Astrocyte (in vitro differentiated cells and primary cell): ENCODE data around the gene ZFR2. TPM values are rescaled to one million over a fixed set of nuclear protein-coding genes. Genes with fewer than 3 reads are reported as not detected.

ENCODE experiments used
- DNase-seq: peaks from one replicate; pipeline ENCODE4 v3.0.0-alpha.2; 2010; ENCODE audit warnings: low read depth
- FAIRE-seq: peaks from 2 replicates; lab custom pipeline; 2011; peaks lifted over from hg19 to GRCh38; lab: Jason Lieb, UNC
- H2AFZ ChIP-seq: 2 replicates; pipeline ENCODE4 v1.6.0; 2012; ENCODE audit warnings: low read depth, low read length, inconsistent platforms
- H3K27ac ChIP-seq: 2 replicates; pipeline ENCODE4 v1.5.1; 2011; ENCODE audit warnings: low read depth, low read length, inconsistent platforms
- H3K27me3 ChIP-seq: 2 replicates; pipeline ENCODE4 v1.6.0; 2011; ENCODE audit warnings: low read length, inconsistent platforms; ENCODE audit not compliant: insufficient read depth
- H3K36me3 ChIP-seq: 2 replicates; pipeline ENCODE4 v1.5.1; 2011; ENCODE audit warnings: low read length, inconsistent platforms; ENCODE audit not compliant: insufficient read depth
- H3K4me1 ChIP-seq: 2 replicates; pipeline ENCODE4 v1.5.1; 2011; ENCODE audit warnings: low read length, inconsistent platforms; ENCODE audit not compliant: insufficient read depth
- H3K4me2 ChIP-seq: 2 replicates; pipeline ENCODE4 v1.6.0; 2012; ENCODE audit warnings: low read length, inconsistent platforms
- H3K4me3 ChIP-seq: 2 replicates; pipeline ENCODE4 v1.5.1; 2011; ENCODE audit warnings: low read depth, mild to moderate bottlenecking, low read length, inconsistent platforms; ENCODE audit not compliant: insufficient read depth
- H3K79me2 ChIP-seq: 2 replicates; pipeline ENCODE4 v1.6.0; 2012; ENCODE audit warnings: mild to moderate bottlenecking, low read length, inconsistent platforms; ENCODE audit not compliant: insufficient read depth
- H3K9ac ChIP-seq: 2 replicates; pipeline ENCODE4 v1.6.0; 2012; ENCODE audit warnings: mild to moderate bottlenecking, low read length, inconsistent platforms
- H3K9me3 ChIP-seq: 2 replicates; pipeline ENCODE4 v1.5.1; 2012; ENCODE audit warnings: low read depth, mild to moderate bottlenecking, low read length, inconsistent platforms; ENCODE audit not compliant: insufficient read depth
- H4K20me1 ChIP-seq: 2 replicates; pipeline ENCODE4 v1.6.0; 2012; ENCODE audit warnings: low read length, inconsistent platforms; ENCODE audit not compliant: insufficient read depth
- H3K27ac Mint-ChIP-seq: one replicate; pipeline ENCODE4 v1.8.0; 2021; ENCODE audit warnings: mild to moderate bottlenecking, mixed read lengths; ENCODE audit not compliant: unreplicated experiment
- H3K27me3 Mint-ChIP-seq: one replicate; pipeline ENCODE4 v1.8.0; 2021; ENCODE audit warnings: low read depth, mixed read lengths; ENCODE audit not compliant: unreplicated experiment
- H3K36me3 Mint-ChIP-seq: one replicate; pipeline ENCODE4 v1.8.0; 2021; ENCODE audit warnings: low read depth, mixed read lengths; ENCODE audit not compliant: unreplicated experiment
- H3K4me1 Mint-ChIP-seq: one replicate; pipeline ENCODE4 v1.8.0; 2021; ENCODE audit warnings: low read depth, mixed read lengths; ENCODE audit not compliant: unreplicated experiment
- H3K4me3 Mint-ChIP-seq: one replicate; pipeline ENCODE4 v1.8.0; 2021; ENCODE audit warnings: mild to moderate bottlenecking, moderate library complexity, mixed read lengths; ENCODE audit not compliant: unreplicated experiment
- H3K9me3 Mint-ChIP-seq: one replicate; pipeline ENCODE4 v1.8.0; 2021; ENCODE audit warnings: mild to moderate bottlenecking, mixed read lengths; ENCODE audit not compliant: unreplicated experiment
- CTCF ChIP-seq: IDR thresholded peaks from 2 replicates; pipeline ENCODE4 v1.5.1; 2011; ENCODE audit warnings: low read depth, mild to moderate bottlenecking, inconsistent platforms, low read length, moderate library complexity; ENCODE audit not compliant: insufficient read depth
- EZH2 ChIP-seq: IDR thresholded peaks from 2 replicates; pipeline ENCODE4 v1.6.1; 2012; ENCODE audit warnings: mild to moderate bottlenecking, low read length, inconsistent platforms; ENCODE audit not compliant: insufficient read depth
- total RNA-seq: library from RNA; stranded (reverse); gene quantifications from 2 replicates; pipeline ENCODE4 v1.2.1, GENCODE V29; 2021

ZFR2 gene
- total RNA-seq, 1 donor from 2014 or later: 2.0 TPM

- H3K4me2 ChIP-seq: no peak overlapping the region
- H3K27me3 ChIP-seq: no peaks in the 10 kb centered on the region
- Mint-ChIP-seq H3K27ac (no peak overlapping the region), H3K36me3 (peaks cover 9% of the 10 kb centered on the region), H3K4me3 (no peak overlapping the region), H3K27me3 (peaks cover 11% of the 10 kb centered on the region), H3K4me1 (no peaks in the 10 kb centered on the region), H3K9me3 (peaks cover 21% of the 10 kb centered on the region)
- no peak for FAIRE-seq
- no peaks in the 10 kb centered on the region for H3K79me2 ChIP-seq
- no peak overlapping the region for H2AFZ ChIP-seq
- TF ChIP-seq CTCF (no peak), EZH2 (no peak)
- H3K9me3 ChIP-seq: peaks cover 22% of the 10 kb centered on the region
- DNase-seq: no peak
- no peak overlapping the region for H3K4me3 ChIP-seq
- no peaks in the 10 kb centered on the region for H3K4me1 ChIP-seq
- no peak overlapping the region for H3K9ac ChIP-seq
- no peaks in the 10 kb centered on the region for H3K36me3 ChIP-seq
- no peaks in the 10 kb centered on the region for H4K20me1 ChIP-seq
- H3K27ac ChIP-seq: no peak overlapping the region
Observed at GRCh38 chr19:3778104-3778867, 90.6 kb downstream of the ZFR2 start.

GRCh38 chr19:3776479-3777040, 92.3 kb downstream of the ZFR2 start:
- H3K9me3 Mint-ChIP-seq: peaks cover 8% of the 10 kb centered on the region
- Histone ChIP-seq H3K27ac (no peak overlapping the region), H3K79me2 (no peaks in the 10 kb centered on the region), H3K4me1 (no peaks in the 10 kb centered on the region), H3K36me3 (no peaks in the 10 kb centered on the region), H4K20me1 (no peaks in the 10 kb centered on the region), H3K27me3 (no peaks in the 10 kb centered on the region), H2AFZ (no peak overlapping the region), H3K9me3 (peaks cover 9% of the 10 kb centered on the region), H3K4me3 (no peak overlapping the region), H3K4me2 (no peak overlapping the region), H3K9ac (no peak overlapping the region)
- DNase-seq (no peak), FAIRE-seq (no peak)
- no peak overlapping the region for H3K27ac Mint-ChIP-seq
- TF ChIP-seq EZH2 (no peak), CTCF (no peak)
- H3K27me3 Mint-ChIP-seq: peaks cover 16% of the 10 kb centered on the region
- no peak overlapping the region for H3K4me3 Mint-ChIP-seq
- peaks cover 2% of the 10 kb centered on the region for H3K36me3 Mint-ChIP-seq
- no peaks in the 10 kb centered on the region for H3K4me1 Mint-ChIP-seq

GRCh38 chr19:3775831-3776230, 93.0 kb downstream of the ZFR2 start:
- no peak overlapping the region for H3K4me3 Mint-ChIP-seq
- no peak for DNase-seq
- Histone ChIP-seq H3K4me3 (no peak overlapping the region), H3K4me1 (no peaks in the 10 kb centered on the region), H2AFZ (no peak overlapping the region), H3K4me2 (no peak overlapping the region), H3K9ac (no peak overlapping the region), H4K20me1 (no peaks in the 10 kb centered on the region), H3K9me3 (peaks cover 2% of the 10 kb centered on the region), H3K36me3 (no peaks in the 10 kb centered on the region), H3K27me3 (no peaks in the 10 kb centered on the region), H3K27ac (no peak overlapping the region), H3K79me2 (no peaks in the 10 kb centered on the region)
- no peak for TF ChIP-seq CTCF
- TF ChIP-seq EZH2: no peak
- no peak for FAIRE-seq
- H3K27ac Mint-ChIP-seq: no peak overlapping the region
- H3K9me3 Mint-ChIP-seq: peaks cover 1% of the 10 kb centered on the region
- peaks cover 16% of the 10 kb centered on the region for H3K27me3 Mint-ChIP-seq
- H3K4me1 Mint-ChIP-seq: no peaks in the 10 kb centered on the region
- H3K36me3 Mint-ChIP-seq: peaks cover 3% of the 10 kb centered on the region
